ENCODE results near the gene CENPS. TPM values are rescaled to one million over a fixed set of nuclear protein-coding genes. Genes with fewer than 3 reads are reported as not detected.

CENPS gene
- total and polyA plus RNA-seq, 9 of the 15 experiments (the other 6 are each of a cell fraction or from before 2014, with no cell fraction given), result 10.2 to 36.0 (median 26.0) TPM

- TF ChIP-seq GTF2F1 (IDR thresholded peaks at IDR 0.05; ENCODE audit: low read depth, low read length) (peak; percentile 83), SNRNP70 (optimal IDR thresholded peaks at IDR 0.05; ENCODE audit: low read depth, low read length) (no peak), XRCC3 (IDR thresholded peaks at IDR 0.05) (no peak), PRMT5 (CRISPR knock-in tag; IDR thresholded peaks at IDR 0.05) (no peak), BHLHE40 (IDR thresholded peaks at IDR 0.05; ENCODE audit: low read length) (peak; percentile 70; the same call in 1 of the 2 replicates), ZNF143 (CRISPR knock-in tag; IDR thresholded peaks at IDR 0.05) (peak; percentile 80), ZNF75A (CRISPR knock-in tag; IDR thresholded peaks at IDR 0.05) (0 out of 2 replicates have a peak, but pooled peaks have one; percentile 50), SIN3B (IDR thresholded peaks at IDR 0.05; ENCODE audit: low read depth) (peak; percentile 93)
- TF ChIP-seq, protein P1, sequence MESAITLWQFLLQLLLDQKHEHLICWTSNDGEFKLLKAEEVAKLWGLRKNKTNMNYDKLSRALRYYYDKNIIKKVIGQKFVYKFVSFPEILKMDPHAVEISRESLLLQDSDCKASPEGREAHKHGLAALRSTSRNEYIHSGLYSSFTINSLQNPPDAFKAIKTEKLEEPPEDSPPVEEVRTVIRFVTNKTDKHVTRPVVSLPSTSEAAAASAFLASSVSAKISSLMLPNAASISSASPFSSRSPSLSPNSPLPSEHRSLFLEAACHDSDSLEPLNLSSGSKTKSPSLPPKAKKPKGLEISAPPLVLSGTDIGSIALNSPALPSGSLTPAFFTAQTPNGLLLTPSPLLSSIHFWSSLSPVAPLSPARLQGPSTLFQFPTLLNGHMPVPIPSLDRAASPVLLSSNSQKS (CRISPR knock-in tag; IDR thresholded peaks at IDR 0.05), result 0 out of 2 replicates have a peak, but pooled peaks have one; percentile 65
- TF ChIP-seq, protein P2, sequence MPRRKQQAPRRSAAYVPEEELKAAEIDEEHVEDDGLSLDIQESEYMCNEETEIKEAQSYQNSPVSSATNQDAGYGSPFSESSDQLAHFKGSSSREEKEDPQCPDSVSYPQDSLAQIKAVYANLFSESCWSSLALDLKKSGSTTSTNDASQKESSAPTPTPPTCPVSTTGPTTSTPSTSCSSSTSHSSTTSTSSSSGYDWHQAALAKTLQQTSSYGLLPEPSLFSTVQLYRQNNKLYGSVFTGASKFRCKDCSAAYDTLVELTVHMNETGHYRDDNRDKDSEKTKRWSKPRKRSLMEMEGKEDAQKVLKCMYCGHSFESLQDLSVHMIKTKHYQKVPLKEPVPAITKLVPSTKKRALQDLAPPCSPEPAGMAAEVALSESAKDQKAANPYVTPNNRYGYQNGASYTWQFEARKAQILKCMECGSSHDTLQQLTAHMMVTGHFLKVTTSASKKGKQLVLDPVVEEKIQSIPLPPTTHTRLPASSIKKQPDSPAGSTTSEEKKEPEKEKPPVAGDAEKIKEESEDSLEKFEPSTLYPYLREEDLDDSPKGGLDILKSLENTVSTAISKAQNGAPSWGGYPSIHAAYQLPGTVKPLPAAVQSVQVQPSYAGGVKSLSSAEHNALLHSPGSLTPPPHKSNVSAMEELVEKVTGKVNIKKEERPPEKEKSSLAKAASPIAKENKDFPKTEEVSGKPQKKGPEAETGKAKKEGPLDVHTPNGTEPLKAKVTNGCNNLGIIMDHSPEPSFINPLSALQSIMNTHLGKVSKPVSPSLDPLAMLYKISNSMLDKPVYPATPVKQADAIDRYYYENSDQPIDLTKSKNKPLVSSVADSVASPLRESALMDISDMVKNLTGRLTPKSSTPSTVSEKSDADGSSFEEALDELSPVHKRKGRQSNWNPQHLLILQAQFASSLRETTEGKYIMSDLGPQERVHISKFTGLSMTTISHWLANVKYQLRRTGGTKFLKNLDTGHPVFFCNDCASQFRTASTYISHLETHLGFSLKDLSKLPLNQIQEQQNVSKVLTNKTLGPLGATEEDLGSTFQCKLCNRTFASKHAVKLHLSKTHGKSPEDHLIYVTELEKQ (CRISPR knock-in tag; IDR thresholded peaks at IDR 0.05), result no peak
- TF ChIP-seq, protein P3, sequence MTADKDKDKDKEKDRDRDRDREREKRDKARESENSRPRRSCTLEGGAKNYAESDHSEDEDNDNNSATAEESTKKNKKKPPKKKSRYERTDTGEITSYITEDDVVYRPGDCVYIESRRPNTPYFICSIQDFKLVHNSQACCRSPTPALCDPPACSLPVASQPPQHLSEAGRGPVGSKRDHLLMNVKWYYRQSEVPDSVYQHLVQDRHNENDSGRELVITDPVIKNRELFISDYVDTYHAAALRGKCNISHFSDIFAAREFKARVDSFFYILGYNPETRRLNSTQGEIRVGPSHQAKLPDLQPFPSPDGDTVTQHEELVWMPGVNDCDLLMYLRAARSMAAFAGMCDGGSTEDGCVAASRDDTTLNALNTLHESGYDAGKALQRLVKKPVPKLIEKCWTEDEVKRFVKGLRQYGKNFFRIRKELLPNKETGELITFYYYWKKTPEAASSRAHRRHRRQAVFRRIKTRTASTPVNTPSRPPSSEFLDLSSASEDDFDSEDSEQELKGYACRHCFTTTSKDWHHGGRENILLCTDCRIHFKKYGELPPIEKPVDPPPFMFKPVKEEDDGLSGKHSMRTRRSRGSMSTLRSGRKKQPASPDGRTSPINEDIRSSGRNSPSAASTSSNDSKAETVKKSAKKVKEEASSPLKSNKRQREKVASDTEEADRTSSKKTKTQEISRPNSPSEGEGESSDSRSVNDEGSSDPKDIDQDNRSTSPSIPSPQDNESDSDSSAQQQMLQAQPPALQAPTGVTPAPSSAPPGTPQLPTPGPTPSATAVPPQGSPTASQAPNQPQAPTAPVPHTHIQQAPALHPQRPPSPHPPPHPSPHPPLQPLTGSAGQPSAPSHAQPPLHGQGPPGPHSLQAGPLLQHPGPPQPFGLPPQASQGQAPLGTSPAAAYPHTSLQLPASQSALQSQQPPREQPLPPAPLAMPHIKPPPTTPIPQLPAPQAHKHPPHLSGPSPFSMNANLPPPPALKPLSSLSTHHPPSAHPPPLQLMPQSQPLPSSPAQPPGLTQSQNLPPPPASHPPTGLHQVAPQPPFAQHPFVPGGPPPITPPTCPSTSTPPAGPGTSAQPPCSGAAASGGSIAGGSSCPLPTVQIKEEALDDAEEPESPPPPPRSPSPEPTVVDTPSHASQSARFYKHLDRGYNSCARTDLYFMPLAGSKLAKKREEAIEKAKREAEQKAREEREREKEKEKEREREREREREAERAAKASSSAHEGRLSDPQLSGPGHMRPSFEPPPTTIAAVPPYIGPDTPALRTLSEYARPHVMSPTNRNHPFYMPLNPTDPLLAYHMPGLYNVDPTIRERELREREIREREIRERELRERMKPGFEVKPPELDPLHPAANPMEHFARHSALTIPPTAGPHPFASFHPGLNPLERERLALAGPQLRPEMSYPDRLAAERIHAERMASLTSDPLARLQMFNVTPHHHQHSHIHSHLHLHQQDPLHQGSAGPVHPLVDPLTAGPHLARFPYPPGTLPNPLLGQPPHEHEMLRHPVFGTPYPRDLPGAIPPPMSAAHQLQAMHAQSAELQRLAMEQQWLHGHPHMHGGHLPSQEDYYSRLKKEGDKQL (CRISPR knock-in tag; IDR thresholded peaks at IDR 0.05; ENCODE audit: borderline replicate concordance), result no peak
- TF ChIP-seq, protein P4, sequence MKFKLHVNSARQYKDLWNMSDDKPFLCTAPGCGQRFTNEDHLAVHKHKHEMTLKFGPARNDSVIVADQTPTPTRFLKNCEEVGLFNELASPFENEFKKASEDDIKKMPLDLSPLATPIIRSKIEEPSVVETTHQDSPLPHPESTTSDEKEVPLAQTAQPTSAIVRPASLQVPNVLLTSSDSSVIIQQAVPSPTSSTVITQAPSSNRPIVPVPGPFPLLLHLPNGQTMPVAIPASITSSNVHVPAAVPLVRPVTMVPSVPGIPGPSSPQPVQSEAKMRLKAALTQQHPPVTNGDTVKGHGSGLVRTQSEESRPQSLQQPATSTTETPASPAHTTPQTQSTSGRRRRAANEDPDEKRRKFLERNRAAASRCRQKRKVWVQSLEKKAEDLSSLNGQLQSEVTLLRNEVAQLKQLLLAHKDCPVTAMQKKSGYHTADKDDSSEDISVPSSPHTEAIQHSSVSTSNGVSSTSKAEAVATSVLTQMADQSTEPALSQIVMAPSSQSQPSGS (CRISPR knock-in tag; IDR thresholded peaks at IDR 0.05), result no peak
- TF ChIP-seq, protein P5, sequence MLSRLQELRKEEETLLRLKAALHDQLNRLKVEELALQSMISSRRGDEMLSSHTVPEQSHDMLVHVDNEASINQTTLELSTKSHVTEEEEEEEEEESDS (CRISPR knock-in tag; IDR thresholded peaks at IDR 0.05), result no peak
Measured at GRCh38 chr1:10430216-10431069, at the start of gene CENPS (continued).

All from K562 (cell line).